Inflammatory macrophage treated with lipopolysaccharide for 4 hours (primary cell): ENCODE results near the gene NKX2-8.
"Not testable (repeated sequence)": the region's sequence is repeated elsewhere in the genome, so short reads cannot be mapped to it uniquely, and the experiment has no call there.

ENCODE experiments used
- DNase-seq: peaks from one replicate; pipeline ENCODE4 v3.0.0-alpha.2; 2020

The NKX2-8 gene

GRCh38 chr14:36579573-36580140, 2.8 kb downstream of the NKX2-8 start:
- DNase-seq = no peak

- no peak for DNase-seq
These were observed 3.3 kb downstream of the NKX2-8 start for GRCh38 chr14:36579001-36579555.

- DNase-seq = no peak
These were observed 12.3 kb downstream of the NKX2-8 start for GRCh38 chr14:36570065-36570464.

- DNase-seq = peak; percentile 1
These were observed 25.5 kb downstream of the NKX2-8 start for GRCh38 chr14:36556811-36557433.

DNA sequence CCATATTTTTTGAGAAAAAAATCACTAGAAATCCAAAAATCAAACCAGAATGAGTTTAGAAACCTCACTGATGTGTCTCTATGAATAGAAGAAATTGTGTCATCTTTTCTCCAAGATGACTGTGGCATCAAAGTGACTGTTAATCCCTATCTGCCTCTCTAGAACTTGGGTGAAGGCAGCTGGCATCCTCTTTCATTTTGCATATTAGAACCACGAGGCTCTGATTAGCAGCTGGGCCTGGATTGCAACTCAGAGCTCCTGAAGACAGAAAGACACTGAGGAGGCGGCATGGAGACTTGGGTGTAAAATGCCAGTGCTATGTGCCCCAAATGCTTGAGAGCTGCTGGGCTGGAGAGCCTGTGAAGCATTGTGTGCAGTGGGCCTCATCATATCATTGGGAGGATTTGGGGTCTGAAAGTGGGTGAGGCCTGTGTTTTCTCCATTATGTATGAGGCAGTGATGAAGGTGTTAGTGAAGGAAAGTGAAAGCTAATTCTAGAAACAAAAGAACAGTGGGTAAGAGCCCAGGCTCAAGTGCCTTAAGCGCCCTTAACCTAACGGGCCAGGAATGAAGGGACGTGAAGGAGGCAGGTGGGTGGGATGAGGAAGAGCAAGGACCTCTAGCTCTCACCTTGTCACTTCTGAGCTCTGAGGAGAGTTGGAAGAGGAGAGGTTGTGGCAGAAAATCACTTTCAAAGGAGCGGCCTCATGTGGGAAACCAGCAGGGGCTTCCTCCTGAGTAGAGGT, 26.2 kb downstream of the NKX2-8 start:
- DNase-seq = no peak

DNA sequence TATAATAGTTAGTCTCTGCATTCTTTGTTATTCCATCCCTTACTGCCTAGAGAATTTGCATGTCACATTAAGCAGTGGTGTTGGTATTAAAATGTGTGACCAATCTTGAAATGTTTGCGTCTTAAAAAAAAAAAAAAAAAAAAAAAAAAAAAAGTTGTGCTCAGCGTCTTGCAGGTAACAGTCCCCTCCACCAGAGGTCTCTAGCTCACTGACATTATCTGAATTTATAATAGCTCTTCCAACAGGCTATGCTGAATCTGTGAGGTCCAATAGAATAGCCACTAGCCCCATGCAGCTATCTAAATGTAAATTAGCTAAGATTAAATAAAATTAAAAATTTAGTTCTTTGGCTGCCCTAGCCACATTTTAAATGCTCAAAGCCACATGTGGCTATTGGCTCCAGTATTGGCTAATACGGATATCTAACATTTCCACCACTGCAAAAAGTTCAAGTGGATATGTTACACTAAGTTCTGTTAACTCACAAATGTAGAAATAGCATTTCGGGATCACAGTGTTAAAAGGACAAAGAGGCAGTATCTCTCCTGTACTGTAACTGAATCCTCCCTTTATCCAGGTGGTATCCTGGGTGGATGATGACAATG, 28.7 kb downstream of the NKX2-8 start:
- DNase-seq = peak; percentile 29

DNA sequence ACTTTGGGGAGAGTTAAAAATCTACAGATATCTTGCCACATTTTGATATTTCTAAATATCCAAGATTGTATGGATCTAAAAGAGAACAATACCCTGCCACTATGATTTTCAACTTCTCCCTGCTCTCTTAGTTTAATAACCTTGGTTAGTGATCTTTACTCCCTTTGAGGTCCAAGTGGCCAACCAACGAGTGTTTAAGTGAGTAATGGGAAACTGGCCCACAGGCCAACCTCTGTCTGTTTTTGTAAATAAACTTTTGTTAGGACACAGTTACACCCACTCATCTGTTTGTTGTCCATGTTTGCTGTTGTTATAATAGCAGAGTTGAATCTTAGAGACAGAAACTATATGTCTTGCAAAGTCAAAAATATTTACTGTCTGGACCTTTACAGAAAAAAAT, 31.5 kb downstream of the NKX2-8 start:
- DNase-seq = no peak

DNA sequence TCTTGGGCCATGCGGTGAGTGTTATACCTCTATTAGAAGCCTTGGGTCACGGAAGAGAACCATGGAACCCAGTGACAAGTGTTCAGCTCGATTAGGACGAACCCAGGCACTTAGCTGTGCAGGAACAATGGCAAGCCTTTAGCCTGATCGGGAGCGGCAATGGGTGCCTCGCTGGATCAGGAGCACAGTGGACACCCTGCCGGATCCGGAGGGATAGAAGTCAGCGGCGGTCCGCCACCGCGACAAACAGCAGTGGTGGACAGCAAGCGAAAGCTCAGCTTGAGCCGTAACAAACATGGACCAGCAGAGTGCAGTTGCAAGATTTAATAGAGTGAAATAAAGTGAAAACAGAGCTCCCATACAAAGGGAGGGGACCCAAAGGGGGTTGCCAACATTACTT, 38.1 kb downstream of the NKX2-8 start:
- DNase-seq = not testable (repeated sequence)

GRCh38 chr14:36538051-36538450, 44.4 kb downstream of the NKX2-8 start:
- DNase-seq = no peak
